Neural progenitor cell (in vitro differentiated cells): ENCODE data around the gene SPATA16.

ENCODE experiments used
- EZH2 ChIP-seq: fragments of 200-600 bp; sonication (generic); IDR thresholded peaks from 2 replicates; pipeline ENCODE4 v1.6.1; 2017; ENCODE audit warnings: antibody characterized with exemption, mild to moderate bottlenecking, moderate library complexity
- EZH2phosphoT487 ChIP-seq: fragments of 200-600 bp; sonication (generic); IDR thresholded peaks from 2 replicates; pipeline ENCODE4 v1.6.1; 2017; ENCODE audit warnings: antibody characterized with exemption
- TF ChIP-seq, protein P1 (sequence below): fragments of 200-600 bp; sonication (generic); IDR thresholded peaks from 2 replicates; pipeline ENCODE4 v1.5.1; 2017; ENCODE audit warnings: antibody characterized with exemption, mild to moderate bottlenecking

DNA sequence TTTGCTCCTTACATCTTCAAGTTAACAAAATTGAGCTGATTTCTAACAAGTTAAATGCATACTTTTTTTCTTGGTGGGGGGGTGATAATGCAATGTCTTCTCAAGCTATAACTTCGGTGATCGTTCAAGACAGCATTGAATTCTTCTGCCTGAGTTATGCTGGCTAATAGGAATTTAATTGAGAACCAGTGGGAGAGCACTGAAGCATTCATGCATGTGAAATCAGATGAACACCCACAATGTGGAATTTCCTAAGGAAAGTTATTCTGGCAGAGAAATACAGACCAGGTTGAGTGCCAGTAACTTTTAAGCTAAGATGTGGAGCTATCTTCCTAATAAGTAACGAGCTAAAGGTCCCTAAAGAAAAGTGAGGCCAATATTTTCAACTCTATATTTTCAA lies 3.0 kb downstream of the SPATA16 start:
- TF ChIP-seq, protein P1, sequence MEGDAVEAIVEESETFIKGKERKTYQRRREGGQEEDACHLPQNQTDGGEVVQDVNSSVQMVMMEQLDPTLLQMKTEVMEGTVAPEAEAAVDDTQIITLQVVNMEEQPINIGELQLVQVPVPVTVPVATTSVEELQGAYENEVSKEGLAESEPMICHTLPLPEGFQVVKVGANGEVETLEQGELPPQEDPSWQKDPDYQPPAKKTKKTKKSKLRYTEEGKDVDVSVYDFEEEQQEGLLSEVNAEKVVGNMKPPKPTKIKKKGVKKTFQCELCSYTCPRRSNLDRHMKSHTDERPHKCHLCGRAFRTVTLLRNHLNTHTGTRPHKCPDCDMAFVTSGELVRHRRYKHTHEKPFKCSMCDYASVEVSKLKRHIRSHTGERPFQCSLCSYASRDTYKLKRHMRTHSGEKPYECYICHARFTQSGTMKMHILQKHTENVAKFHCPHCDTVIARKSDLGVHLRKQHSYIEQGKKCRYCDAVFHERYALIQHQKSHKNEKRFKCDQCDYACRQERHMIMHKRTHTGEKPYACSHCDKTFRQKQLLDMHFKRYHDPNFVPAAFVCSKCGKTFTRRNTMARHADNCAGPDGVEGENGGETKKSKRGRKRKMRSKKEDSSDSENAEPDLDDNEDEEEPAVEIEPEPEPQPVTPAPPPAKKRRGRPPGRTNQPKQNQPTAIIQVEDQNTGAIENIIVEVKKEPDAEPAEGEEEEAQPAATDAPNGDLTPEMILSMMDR, result no peak
- TF ChIP-seq EZH2, result no peak
- TF ChIP-seq EZH2phosphoT487, result no peak
